NCI-H526 (cell line): ENCODE measurements around the gene MBD5.

Experiments used
- DNase-seq, 2 experiments: peaks; one replicate each; lab custom pipeline; 2025; lab: John Stamatoyannopoulos, UW

The MBD5 gene

DNA sequence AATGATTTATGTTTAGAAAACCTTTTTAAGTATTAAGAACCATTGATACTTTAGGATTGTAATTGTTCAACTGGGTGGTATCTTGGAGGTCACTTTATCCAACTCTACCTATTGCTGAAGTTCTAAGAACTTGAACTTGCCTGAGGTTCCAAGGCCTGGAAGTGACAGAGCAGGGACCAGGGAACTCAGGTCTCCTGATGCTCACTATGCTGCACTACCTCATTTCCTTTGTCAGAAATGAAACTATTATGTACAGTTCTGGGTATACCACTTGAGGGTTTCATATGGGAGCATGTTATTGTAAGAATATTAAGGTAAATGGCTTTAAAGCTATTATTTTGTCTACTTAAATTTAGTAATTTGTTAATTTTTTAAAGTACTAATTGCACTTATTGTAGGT is 3.0 kb downstream of the MBD5 start:
- no peak for DNase-seq

DNA sequence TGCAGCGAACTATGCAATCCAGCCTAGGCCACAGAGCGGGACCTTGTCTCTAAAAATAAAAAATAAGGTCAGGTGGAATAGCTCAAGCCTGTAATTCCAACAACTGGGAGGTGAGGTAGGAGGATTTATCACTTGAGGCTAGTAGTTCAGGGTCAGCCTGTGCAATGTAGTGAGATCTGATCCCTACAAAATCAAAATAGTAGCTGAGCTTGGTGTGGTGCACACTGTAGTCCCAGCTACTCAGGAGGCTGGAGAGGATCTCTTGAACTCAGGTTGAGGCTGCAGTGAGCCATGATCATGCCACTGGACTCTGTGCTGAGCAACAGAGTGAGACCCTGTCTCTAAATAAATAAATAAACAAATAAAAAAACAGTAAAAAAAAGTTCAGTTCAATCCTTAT is 5.7 kb downstream of the MBD5 start:
- no peak for DNase-seq

DNA sequence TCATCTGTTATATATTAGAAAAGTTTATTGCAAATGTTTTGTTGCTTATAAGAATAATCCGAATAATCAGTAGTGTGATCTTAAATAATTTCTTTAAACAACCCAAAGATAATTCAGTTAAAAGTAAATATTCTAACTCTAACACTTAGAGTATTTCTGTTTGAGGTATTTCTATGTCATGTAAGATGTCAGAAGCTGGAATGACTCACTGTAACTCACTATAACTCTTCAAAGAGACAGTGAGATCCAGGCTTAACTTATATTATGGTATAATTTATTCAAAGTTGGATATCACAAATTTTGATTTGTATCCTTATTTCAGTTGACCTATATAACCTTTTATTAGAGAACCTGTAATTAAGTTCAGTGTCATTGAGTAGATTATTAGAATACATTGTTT is 6.9 kb downstream of the MBD5 start:
- DNase-seq: no peak

DNA sequence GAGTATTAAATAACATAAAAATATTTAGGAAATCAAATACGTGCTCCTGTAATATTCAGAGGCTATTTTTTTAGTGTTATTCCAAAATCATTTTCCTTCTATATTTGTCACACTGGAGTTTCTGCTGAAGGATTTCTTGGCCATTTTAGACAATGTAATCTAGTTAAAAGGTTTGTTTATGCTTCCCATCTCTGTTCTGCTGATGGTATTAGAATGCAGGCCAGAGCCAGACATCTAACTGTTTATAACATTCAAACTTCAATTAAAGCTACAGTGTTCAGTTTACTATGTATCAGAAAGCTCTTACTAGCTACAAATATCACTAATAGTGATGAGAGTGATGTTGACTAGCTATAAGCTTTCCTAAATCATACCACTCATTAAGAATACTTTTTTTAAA is 7.9 kb downstream of the MBD5 start:
- DNase-seq: no peak

DNA sequence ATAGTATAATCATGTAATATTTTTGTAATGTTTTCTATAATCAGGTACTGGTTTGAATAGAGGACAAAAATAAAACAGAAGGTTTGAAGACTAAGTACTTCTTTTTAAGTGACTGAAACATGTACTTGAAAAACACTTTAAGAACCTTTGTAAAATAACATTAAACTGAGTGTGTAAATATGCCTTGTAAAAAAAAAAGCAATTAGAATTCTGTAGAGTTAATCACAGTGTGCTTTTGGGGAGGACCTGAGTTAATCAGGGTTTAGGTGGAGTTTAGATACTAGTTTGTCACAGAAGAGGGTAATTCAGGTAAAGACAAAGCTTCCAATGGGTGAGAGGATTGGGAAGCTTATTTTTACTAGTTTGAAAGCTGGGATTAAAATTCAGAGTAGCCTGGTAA is 10.3 kb downstream of the MBD5 start:
- no peak for DNase-seq

DNA sequence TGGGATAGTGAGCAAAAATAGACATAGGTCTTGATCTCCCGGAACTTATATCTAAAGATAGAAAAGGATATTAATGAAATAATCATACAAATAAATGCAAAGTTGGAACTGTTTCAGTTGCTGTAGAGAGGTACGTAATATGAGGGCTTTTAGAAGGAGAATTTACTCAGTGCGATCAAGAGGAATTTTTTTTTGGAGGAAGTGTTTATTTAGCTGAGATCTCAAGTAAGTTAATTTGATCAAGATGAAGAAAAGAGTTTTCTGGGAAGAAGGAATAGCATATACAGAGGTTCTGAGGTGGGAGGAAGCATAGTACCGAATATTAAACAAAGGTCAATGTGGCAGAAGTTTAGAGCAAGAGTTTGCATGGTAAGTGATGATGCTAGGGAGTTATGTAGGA is 11.3 kb downstream of the MBD5 start:
- DNase-seq: no peak

DNA sequence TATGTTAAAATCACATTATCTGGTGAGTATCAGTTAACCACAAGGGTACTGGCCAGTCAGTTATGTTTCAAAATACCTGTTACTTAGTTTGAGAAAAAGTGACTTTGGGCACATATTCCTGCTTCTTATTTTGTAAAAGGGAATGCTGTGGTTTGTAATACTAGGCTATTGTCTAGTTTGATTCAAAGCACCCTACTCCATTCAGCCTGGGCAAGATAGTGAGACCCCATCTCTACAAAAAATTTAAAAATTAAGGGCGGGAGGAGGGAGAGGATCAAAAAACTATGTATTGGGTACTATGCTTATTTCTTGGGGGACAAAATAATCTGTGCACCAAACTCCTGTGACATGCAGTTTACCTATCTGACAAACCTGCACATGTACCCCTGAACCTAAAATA is 18.9 kb downstream of the MBD5 start:
- no peak for DNase-seq

DNA sequence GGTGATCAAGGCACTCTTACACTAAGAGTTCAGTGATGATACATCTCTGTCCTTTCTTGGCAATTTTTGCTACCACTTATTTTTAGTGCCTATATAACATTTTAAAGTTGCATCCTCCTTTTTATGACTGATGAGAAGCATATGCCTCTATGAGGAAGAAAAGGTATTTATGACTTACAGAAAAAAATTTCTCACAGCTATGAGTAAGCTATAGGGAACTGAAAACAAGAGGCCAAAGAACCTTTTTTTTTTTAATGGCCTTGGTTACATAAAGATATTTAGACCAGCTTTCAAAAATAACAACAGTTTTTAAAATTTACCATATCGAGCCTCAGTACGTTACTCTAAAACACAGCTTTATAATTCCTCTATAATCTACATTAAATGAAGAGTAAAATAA is 21.3 kb downstream of the MBD5 start:
- no peak for DNase-seq

DNA sequence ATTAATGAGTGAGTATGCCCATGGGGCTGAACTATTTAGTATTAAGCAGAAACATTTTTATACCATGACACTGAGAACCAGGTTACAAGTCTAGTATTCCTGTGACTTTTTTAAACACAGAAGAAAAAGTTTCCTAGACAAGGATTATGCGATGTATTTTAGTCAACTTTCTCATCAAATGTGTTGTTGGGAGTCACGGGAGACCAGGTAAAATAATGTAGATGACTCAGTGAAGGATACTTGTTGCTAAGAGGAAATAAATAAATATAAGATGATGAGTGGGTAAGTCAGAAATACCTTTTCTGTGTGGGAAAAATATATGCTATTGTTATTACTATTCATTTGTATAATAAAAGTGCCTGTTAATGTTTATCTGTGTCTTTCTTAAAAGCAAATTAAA is 23.4 kb downstream of the MBD5 start:
- no peak for DNase-seq

DNA sequence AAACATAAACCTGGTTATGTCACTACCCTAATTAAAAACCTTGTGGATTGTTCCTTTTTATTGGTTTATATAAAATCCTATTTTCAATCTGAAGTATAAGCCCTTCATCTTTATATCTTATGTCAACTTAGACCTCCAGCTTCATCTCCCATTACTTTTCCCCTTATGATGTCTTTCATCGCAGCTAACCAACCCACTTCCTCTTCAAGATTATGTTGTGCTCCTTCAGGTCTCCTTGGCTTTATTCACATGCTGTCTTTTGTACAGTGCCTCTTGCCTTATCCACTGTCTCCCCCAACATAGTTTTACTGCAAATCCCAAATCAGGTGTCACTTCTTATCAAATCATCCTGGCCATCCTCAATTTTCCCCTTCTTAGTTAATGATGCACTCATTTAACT is 25.9 kb downstream of the MBD5 start:
- DNase-seq: no peak

DNA sequence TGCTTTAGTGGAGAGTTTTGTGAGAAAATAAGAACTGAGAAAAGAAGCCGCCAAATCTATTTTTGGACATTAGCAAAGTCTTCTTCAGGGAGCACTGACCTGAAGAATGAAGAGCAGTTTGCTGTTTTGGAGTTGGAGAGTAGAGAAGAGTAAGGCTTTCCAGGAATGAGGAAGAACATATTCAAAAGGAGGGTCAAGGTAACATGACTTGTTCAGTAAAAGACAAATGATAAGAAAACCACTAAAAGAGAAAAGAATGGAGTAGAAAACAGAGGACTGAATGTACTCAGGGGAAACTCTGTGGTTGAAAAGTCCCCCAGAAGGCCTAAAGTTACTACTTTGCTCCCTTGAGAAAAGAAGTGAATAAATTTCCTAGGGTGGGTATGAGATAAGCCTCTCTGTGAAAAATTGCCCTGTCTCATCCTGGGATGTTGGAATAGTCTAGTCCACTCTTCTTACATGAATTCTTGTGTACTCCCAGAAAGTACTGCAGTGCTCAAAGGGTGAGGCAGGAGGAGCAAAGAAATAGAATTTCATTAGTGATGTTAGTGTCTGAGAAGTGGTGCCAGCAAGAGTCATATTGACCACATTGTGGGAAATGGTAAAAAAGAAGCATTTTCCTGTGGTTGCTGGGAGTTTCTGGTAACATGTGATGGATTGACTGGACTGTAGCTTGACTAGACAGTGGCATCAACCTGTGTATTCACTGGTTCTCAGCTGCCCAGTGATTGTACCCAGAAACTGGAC is 27.8 kb downstream of the MBD5 start:
- no peak for DNase-seq

DNA sequence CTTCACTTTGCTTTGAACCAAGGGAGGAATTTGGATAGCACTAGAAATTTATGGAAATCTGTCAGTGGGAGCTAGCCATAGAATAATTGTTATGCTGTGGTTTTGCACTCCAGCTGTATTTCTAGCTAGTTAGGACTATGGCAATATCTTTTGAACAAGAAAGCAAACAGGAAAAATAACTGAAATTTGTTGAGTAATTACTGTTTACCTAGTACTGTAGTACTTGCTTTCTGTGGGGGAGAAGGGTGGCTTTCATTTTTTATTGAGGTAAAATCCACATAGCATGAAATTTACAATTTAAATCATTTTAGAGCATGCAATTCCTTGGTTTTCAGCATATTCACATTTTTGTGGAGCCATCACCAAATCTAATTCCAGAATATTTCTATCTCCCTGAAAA is 28.4 kb downstream of the MBD5 start:
- DNase-seq: peak; percentile 7 to 13

DNA sequence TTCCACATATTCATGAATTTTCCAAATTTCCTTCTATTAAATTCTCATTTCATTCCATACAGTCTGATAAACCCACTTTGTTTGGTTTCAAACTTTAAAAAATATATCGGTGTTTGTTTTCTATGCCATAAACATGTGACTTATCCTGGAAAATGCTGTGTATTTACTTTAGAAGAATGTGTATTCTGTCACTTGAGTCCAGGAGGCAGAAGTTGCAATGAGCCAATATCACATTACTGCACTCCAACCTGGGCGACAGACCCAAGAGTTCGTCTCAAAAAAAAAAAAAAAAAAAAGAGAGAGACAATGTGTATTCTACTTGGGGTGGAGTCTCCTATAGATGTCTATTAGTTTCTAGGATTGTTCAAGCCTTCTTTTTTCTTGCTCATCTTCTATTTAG is 31.8 kb downstream of the MBD5 start:
- DNase-seq: no peak

DNA sequence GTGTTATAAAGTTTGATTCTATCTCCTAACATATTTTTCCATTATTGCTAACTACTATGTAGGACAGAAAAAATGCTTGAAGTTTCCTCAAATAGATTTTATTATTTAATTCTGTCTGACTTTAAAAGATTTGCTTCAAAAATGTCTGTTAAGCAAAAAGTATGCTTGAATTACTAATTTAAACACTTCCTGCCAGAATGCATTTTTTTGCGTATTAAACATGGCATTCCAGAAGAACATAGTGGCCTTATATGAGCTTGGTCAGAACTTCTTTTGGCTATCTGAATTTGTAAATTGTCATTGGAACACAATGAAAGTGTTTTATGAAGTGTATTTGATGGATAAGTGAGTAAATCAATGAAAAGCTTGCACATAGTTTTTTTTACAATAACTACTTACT is 37.8 kb downstream of the MBD5 start:
- DNase-seq: no peak

DNA sequence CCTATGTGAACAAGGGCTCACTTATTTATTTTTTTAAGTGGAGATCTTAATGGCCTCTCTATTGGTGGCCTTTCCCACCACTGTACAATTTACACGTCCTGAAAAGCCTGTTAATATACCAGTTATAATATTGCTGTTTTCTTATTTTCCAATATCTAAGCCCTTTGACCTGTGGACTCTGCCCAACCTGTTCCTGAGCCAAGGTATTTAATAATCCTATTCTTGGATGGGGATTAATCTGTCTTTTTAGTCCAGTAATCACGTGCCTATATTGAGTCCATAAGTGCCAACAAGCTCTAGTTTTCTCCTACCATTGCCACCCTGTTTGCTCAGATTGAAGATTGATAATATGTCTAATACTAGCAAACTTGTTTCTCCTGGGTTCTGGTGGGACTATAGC is 42.7 kb downstream of the MBD5 start:
- DNase-seq: no peak

DNA sequence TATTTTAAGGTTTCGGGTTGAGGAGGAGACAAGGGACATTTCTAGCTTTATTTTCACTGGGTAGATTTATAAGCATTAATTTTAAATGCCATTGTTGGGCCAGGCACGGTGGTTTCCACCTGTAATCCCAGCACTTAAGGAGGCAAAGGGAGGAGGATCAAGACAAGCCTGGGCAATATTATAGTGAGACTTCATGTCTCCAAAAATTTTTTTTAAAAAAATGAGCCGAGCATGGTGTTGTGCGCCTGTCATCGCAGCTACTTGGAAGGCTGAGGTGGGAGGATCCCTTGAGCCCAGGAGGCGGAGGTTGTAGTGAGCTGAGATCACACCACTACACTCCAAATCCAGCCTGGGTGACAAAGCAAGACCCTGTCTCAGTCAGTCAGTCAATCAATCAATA is 45.0 kb downstream of the MBD5 start:
- no peak for DNase-seq

DNA sequence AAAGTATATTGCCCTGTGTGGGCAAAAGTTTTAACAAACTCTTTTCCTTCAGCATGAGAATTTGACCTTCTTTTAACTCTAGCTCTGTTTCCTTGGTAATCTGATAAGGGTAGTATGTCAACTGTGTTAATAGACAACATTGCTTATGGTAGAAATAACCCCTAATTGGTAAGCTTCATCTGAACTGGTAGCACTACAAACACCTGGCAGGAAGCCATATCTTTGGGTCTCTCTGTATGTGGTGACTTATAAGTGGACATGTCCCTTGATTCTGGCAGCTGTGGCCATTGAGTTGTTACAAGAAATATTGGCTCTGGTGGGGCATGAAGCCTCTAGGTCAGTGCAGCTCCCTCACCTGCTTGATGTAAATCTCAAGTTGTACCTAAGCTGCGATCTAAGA is 46.9 kb downstream of the MBD5 start:
- DNase-seq: no peak

DNA sequence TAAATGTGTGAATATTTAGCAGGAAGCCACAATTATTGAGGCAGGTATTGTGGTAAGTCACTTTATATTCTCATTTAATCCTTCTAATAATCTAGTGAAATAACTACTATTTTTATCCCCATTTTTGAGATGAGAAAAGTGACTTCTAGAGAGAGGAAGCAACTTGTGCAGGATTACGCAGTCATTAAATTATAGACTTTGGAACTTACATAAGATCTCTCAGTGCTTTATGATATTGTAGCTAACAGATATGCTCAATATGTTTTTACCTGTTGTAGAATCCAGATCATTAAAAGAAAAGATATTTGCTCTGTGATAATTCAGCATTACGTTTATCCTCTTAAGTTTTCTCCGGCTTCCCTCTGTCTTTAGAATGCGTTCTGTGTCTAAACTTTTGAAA is 50.5 kb downstream of the MBD5 start:
- no peak for DNase-seq

DNA sequence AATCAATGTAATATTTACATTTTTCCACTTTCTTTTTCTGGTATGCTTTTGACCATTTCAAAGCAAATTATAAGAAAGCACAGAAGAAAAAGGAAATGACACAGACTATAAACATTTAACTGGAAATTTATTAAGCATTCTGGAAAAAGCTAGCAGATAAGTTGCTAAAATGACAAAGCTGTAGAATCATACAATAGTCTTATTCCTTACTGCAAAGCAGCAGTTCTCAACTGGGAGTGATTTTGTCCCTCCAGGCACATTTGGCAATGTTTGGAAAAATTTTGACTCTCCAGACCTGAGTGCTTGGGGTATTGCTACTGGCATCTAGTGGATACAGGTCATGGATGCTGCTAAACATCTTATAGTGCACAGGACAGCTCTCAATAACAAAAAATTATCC is 75.1 kb downstream of the MBD5 start:
- DNase-seq: no peak

DNA sequence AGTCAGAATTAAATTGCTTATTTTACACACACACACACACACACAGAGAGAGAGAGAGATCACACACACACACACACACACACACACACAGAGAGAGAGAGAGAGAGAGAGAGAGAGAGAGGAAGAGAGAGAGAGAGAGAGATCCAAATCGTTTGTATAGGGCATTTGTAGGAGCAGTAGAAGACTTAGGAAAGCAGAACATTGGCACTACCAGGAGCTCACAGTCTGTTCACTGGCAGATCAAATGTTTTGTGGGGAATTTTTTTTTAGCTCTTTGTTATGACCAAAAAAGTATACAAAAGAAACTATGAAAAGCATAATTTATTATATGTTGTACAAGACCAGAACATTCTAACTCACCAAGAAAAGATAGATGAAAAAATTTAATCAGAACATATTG is 81.8 kb downstream of the MBD5 start:
- DNase-seq: no peak

DNA sequence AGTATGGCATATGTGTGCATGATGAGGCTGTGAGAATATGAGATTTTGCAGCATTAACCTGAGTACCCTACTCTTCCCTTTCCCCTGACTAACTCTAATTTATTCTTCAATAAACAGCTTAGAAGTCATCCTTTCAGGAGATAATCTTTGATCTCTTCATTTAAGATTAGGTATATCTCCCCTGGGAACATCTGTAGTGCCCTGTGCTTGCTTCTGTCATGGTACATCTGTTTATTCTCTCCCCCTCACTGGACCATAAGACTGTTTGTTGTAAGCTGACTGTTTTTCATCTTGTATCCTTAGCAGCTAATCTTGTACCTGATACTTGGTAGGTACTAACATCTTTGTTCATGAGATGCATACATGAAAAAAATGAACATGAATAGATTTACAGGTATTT is 83.1 kb downstream of the MBD5 start:
- DNase-seq: no peak

DNA sequence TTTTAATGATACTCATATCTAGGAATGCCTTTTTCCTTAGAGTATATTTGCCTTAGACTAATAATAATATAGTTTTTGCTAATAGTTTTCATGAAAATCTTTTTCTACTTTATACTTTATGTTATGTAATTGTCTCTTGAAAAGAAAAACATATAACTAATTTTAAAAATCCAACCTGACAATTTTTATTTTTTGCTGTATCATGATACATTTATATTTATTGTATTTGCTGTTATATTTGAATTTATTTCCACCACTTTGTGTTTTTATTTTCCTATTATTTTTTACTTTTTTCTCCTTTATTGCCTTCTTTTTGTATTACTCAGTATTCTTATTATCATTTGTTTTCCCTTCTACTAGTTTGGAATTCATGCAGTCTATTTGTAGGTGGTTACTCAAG is 85.4 kb downstream of the MBD5 start:
- DNase-seq: no peak

DNA sequence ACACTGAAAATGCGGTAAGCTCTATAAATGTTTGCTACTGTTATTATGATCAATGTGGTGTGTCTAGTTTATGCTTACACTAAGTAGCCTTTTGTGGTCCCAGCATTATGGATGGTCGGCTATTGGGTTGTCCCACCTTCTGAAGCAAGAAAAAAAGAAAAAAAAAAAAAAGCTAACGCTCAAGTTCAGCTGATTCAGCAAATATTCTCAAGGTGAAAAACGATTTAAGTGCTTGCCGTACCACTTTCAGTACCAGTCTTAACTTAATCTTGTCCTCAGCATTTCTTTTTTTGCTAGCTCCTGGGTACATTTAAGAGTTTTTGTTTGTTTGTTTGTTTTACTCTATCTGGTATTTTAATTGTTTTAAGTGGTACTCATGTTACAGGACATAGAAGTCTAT is 87.5 kb downstream of the MBD5 start:
- DNase-seq: no peak

DNA sequence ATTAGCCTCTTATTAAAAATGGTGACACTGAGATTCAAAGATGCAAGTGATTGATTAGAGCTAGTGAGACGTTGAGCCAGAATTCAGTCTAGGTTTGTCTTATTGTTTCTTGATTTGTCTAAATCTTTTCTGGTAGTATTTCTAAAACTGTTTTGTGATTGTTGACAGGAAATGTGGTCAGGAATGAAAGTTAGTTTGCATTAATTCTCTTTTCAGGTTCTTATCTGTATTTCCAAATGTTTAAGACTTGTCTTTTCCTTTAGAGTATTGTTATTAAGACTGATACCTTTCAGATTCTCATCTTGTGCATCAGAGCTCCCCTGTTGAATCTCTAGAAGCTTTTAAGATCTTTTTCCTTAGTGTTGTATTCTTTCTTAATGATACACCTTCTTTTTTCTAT is 89.3 kb downstream of the MBD5 start:
- no peak for DNase-seq

DNA sequence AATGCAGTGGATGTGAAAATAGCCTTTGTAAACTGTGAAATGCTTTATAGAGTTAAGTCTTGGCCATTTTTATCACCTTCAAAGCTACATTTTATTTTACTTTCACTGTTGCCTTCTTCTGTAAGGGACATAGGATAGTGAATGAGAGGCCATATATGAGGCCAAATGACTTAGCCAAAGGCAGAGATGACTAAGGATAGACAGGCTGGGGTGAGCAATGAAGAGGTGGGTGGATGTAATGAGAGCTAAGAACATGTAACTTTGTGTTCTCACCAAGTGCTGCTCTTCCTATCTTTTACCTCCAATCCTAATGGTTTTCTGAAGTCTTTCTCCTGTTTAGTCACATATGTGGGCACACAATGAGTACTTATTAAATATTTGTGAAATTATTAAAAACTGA is 101.9 kb downstream of the MBD5 start:
- DNase-seq: no peak
